GM12878 (cell line): ENCODE data around the gene NUDT16L1. TPM values are rescaled to one million over a fixed set of nuclear protein-coding genes. Genes with fewer than 3 reads are reported as not detected.

Experiments
- ATAC-seq: fragments of 200-7000 bp; cut with Tn5 transposase; 3 replicates; pipeline ENCODE4 v1.9.1; 2020; ENCODE audit warnings: mild to moderate bottlenecking, moderate library complexity
- BruUV-seq: library from RNA; stranded (reverse); fragments of 400-500 nt; replicated peaks from 2 replicates; lab custom pipeline; 2021; lab: Mats Ljungman, UMichigan
- CTCF ChIA-PET: fragments of 300-600 bp; sonication (Branson Sonifier 250); formaldehyde crosslinking; extraction: SDS; loops from one replicate; lab custom pipeline; 2021; ENCODE audit warnings: inconsistent platforms; lab: Yijun Ruan, JAX
- POLR2A ChIA-PET: fragments of 350-600 bp; formaldehyde crosslinking; extraction: SDS; loops from one replicate; lab custom pipeline; 2021; ENCODE audit warnings: inconsistent platforms; lab: Charles Lee
- RAD21 ChIA-PET: fragments of 300-600 bp; sonication (Branson Sonifier 250); formaldehyde crosslinking; loops from one replicate; lab custom pipeline; 2023; ENCODE audit warnings: antibody characterized with exemption; ENCODE audit not compliant: unreplicated experiment; lab: Charles Lee
- SMC1A ChIA-PET: fragments of 300-600 bp; sonication (Branson Sonifier 250); formaldehyde crosslinking; loops from one replicate; lab custom pipeline; 2023; ENCODE audit not compliant: unreplicated experiment, uncharacterized antibody; lab: Charles Lee
- DNase-seq: peaks from one replicate; pipeline ENCODE4 v3.0.0-alpha.2; 2011; ENCODE audit warnings: low read depth, low spot score
- FAIRE-seq: peaks from 3 replicates; lab custom pipeline; 2011; peaks lifted over from hg19 to GRCh38; lab: Jason Lieb, UNC
- H2AFZ ChIP-seq: 2 replicates; pipeline ENCODE4 v1.6.0; 2011; ENCODE audit warnings: low read depth, low read length, control low read depth; ENCODE audit not compliant: control insufficient read depth
- H3K27ac ChIP-seq: 2 replicates; pipeline ENCODE4 v1.5.1; 2011; ENCODE audit warnings: control low read depth; ENCODE audit not compliant: control insufficient read depth, insufficient read depth
- H3K27me3 ChIP-seq, 2 experiments: replicated peaks in 1 of 2; 2 replicates each; pipeline versions ENCODE4 v1.6.0 to v1.6.1; 2011; ENCODE audit warnings: low read length in 1 of 2; ENCODE audit not compliant: control insufficient read depth in 2 of 2, insufficient read depth in 2 of 2
- H3K36me3 ChIP-seq, 2 experiments: 2 replicates each; pipeline ENCODE4 v1.5.1; 2011; ENCODE audit warnings: low read length in 1 of 2; ENCODE audit not compliant: control insufficient read depth in 2 of 2, insufficient read depth in 2 of 2
- H3K4me1 ChIP-seq: 2 replicates; pipeline ENCODE4 v1.6.1; 2011; ENCODE audit warnings: mild to moderate bottlenecking, low read length, moderate library complexity, mixed read lengths; ENCODE audit not compliant: control insufficient read depth, insufficient read depth
- H3K4me2 ChIP-seq: 2 replicates; pipeline ENCODE4 v1.6.0; 2011; ENCODE audit warnings: control low read depth; ENCODE audit not compliant: control insufficient read depth, insufficient read depth
- H3K4me3 ChIP-seq: fragments of 200-600 bp; sonication (generic); 2 replicates; pipeline ENCODE4 v1.5.1; 2016
- H3K79me2 ChIP-seq: 2 replicates; pipeline ENCODE4 v1.6.0; 2011; ENCODE audit warnings: low read length; ENCODE audit not compliant: control insufficient read depth, insufficient read depth
- H3K9ac ChIP-seq: 2 replicates; pipeline ENCODE4 v1.8.0; 2011; ENCODE audit warnings: low read length, control low read depth, mixed read lengths; ENCODE audit not compliant: control insufficient read depth, insufficient read depth
- H3K9me3 ChIP-seq: replicated peaks from 3 replicates; pipeline ENCODE4 v1.5.1; 2011; ENCODE audit warnings: mild to moderate bottlenecking, low read length; ENCODE audit not compliant: control insufficient read depth, insufficient read depth
- H4K20me1 ChIP-seq: 2 replicates; pipeline ENCODE4 v1.6.0; 2011; ENCODE audit not compliant: control insufficient read depth, insufficient read depth
- CEBPZ ChIP-seq: fragments of 150-350 bp; IDR thresholded peaks from 2 replicates; pipeline ENCODE4 v1.6.1; 2016; ENCODE audit warnings: low read depth, low read length
- CUX1 ChIP-seq: IDR thresholded peaks from 2 replicates; pipeline ENCODE4 v1.6.1; 2012; ENCODE audit warnings: improper control_type of control experiment, low read depth, low read length; ENCODE audit not compliant: insufficient replicate concordance
- GABPA ChIP-seq: IDR thresholded peaks from 2 replicates; pipeline ENCODE4 v1.6.1; 2014; ENCODE audit warnings: antibody characterized with exemption, low read depth, mild to moderate bottlenecking, inconsistent platforms
- MEF2A ChIP-seq: IDR thresholded peaks from 2 replicates; pipeline ENCODE4 v1.6.1; 2011; ENCODE audit warnings: low read depth, mild to moderate bottlenecking, low read length, moderate library complexity; ENCODE audit not compliant: insufficient read depth
- PBX3 ChIP-seq: IDR thresholded peaks from 2 replicates; pipeline ENCODE4 v1.6.1; 2011; ENCODE audit warnings: mild to moderate bottlenecking, low read depth, low read length, moderate library complexity; ENCODE audit not compliant: insufficient replicate concordance
- PML ChIP-seq: IDR thresholded peaks from 2 replicates; pipeline ENCODE4 v1.6.1; 2012; ENCODE audit warnings: low read length, inconsistent platforms
- RBBP5 ChIP-seq: fragments of 200-600 bp; sonication (generic); conservative IDR thresholded peaks from 2 replicates; pipeline ENCODE4 v1.6.1; 2016
- WGBS: methylation state at CpG from one replicate; pipeline ENCODE4 v1.1.6; 2016; ENCODE audit warnings: low lambda C conversion rate; ENCODE audit not compliant: insufficient replicate concordance, insufficient coverage; ENCODE audit errors: missing lambda C conversion rate; 5-methylcytosine and 5-hydroxymethylcytosine counted together
- in situ Hi-C: fragments of 300-500 bp; cut with MboI; formaldehyde crosslinking; loops from 9 replicates; pipeline ENCODE4 v1.14.3; 2018; ENCODE audit warnings: mixed read lengths
- intact Hi-C: fragments of 100-400 bp; cut with micrococcal nuclease; formaldehyde crosslinking; loops from one replicate; pipeline ENCODE4 v1.14.2; 2022; ENCODE audit not compliant: unreplicated experiment
- polyA plus RNA-seq, 11 experiments: library from polyadenylated mRNA; depleted of rRNA in 4 of 11; unstranded in 6 of 11; stranded (reverse) in 5 of 11; fragments of >200 nt; fragmentation: Nextera tagmentation in 4 of 11; fragmentation: Illumina TruSeq in 1 of 11; extraction: Ambion mirVana in 4 of 11; extraction: Trizol in 1 of 11; gene quantifications; 1 replicate in 1 of 11; 2 replicates in 10 of 11; pipeline versions ENCODE4 v1.2.1 to v1.2.3, GENCODE V29; 2011 to 2016; ENCODE audit warnings: inconsistent platforms in 2 of 11, missing spikeins in 2 of 11, low read depth in 1 of 11
- total RNA-seq, 4 experiments: library from RNA; depleted of rRNA in 3 of 4; stranded (reverse); fragments of >200 nt in 3 of 4; fragmentation: Illumina TruSeq in 1 of 4; extraction: Trizol in 1 of 4; gene quantifications; 2 replicates each; pipeline versions ENCODE4 v1.2.1 to v1.2.3, GENCODE V29; 2013 to 2021

The NUDT16L1 gene
- total and polyA plus RNA-seq, 10 of the 15 experiments (the other 5 are each of a cell fraction or from before 2014, with no cell fraction given): 1.4 to 77.7 (median 28.9) TPM

GRCh38 chr16:4734063-4734729 is 40.8 kb downstream of the NUDT16L1 start, which contains the start of the genes ANKS3 and DNAAF8 (continued):
- no peak for TF ChIP-seq CEBPZ

- in situ Hi-C loops: no loop called here
- CTCF ChIA-PET: interaction anchor here (0.8 to 2.7 kb wide), 13 partner anchors 10 to 316 kb away, joined by 3 to 11 read pairs (median 4); partner anchors contain the start of gene ROGDI
- RAD21 ChIA-PET: interaction anchor here (0.7 to 2.7 kb wide), 13 partner anchors 13 to 229 kb away, joined by 3 to 18 read pairs (median 6); partner anchors contain the start of genes GLYR1, MGRN1, NUDT16L1 and ROGDI
- TF ChIP-seq GABPA (no peak), PML (0 out of 2 replicates have a peak, but pooled peaks have one; percentile 16), MEF2A (no peak), RBBP5 (no peak), CUX1 (no peak), PBX3 (no peak)
These were observed 41.6 kb downstream of the NUDT16L1 start for GRCh38 chr16:4734730-4735535.

More at GRCh38 chr16:4734730-4735535, 41.6 kb downstream of the NUDT16L1 start:
- 8% methylated on average over 31 of the region's 38 CpGs for WGBS
- intact Hi-C loops: loop anchor here (2.0 kb wide), 2 partner anchors 34 to 68 kb away; partner anchors contain the start of gene ROGDI
- no peaks in the 10 kb centered on the region for H3K27me3 ChIP-seq
- peaks cover 2% of the 10 kb centered on the region; the same call in 1 of the 2 replicates for H3K4me1 ChIP-seq
- peak; percentile 86 for ATAC-seq
- H3K4me3 ChIP-seq: peak overlapping the region; percentile 87
- DNase-seq: no peak
- ChIA-PET SMC1A (interaction anchor here (0.9 to 2.3 kb wide), 9 partner anchors 13 to 116 kb away, joined by 3 to 15 read pairs (median 4); partner anchors contain the start of genes MGRN1, ROGDI and ZNF500), POLR2A (interaction anchor here (1.0 to 2.0 kb wide), 12 partner anchors 12 to 119 kb away, joined by 3 to 15 read pairs (median 4); partner anchors contain the start of genes MGRN1, NUDT16L1 and ROGDI)
- peak; percentile 41 for FAIRE-seq
- peak overlapping the region; percentile 92 for H3K9ac ChIP-seq
- H4K20me1 ChIP-seq: no peaks in the 10 kb centered on the region
- no peaks in the 10 kb centered on the region; a peak in 1 of 4 replicates for H3K36me3 ChIP-seq
- peak overlapping the region; percentile 99 for H2AFZ ChIP-seq
- H3K27ac ChIP-seq: peak overlapping the region; percentile 59
- H3K4me2 ChIP-seq: peak overlapping the region; percentile 100
- H3K9me3 ChIP-seq: no peaks in the 10 kb centered on the region
- peaks cover 13% of the 10 kb centered on the region for H3K79me2 ChIP-seq
- no TSS peak for BruUV-seq
